DMS53 (cell line): ENCODE data around the gene UMODL1.
A peak's percentile ranks its signal among the peaks of the same experiment; 100 is the strongest.

Source experiments
- DNase-seq: peaks from one replicate; lab custom pipeline; 2025; lab: John Stamatoyannopoulos, UW

The UMODL1 gene

GRCh38 chr21:42130441-42130840 is 59.3 kb downstream of the UMODL1 start:
- no peak for DNase-seq

GRCh38 chr21:42132183-42132582 is 61.1 kb downstream of the UMODL1 start:
- no peak for DNase-seq

GRCh38 chr21:42133131-42133530 is 62.0 kb downstream of the UMODL1 start:
- DNase-seq, result no peak

GRCh38 chr21:42135386-42136052 is 64.4 kb downstream of the UMODL1 start:
- DNase-seq, result no peak

GRCh38 chr21:42137191-42137904 is 66.2 kb downstream of the UMODL1 start:
- no peak for DNase-seq

GRCh38 chr21:42140196-42140934 is 69.2 kb downstream of the UMODL1 start:
- DNase-seq, result no peak

GRCh38 chr21:42141643-42142042 is 70.5 kb downstream of the UMODL1 start:
- DNase-seq, result no peak

GRCh38 chr21:42142141-42142540 is 71.0 kb downstream of the UMODL1 start:
- no peak for DNase-seq

- no peak for DNase-seq
Measured at GRCh38 chr21:42142627-42143026, 71.5 kb downstream of the UMODL1 start.

- no peak for DNase-seq
Measured at GRCh38 chr21:42143111-42143510, 72.0 kb downstream of the UMODL1 start.

- DNase-seq, result no peak
Measured at GRCh38 chr21:42144221-42144620, 73.1 kb downstream of the UMODL1 start.

- no peak for DNase-seq
Measured at GRCh38 chr21:42144679-42145568, 73.8 kb downstream of the UMODL1 start.

GRCh38 chr21:42145569-42146272 is 74.6 kb downstream of the UMODL1 start:
- peak; percentile 79 for DNase-seq

GRCh38 chr21:42146273-42146805 is 75.2 kb downstream of the UMODL1 start:
- DNase-seq, result no peak

GRCh38 chr21:42146821-42147220 is 75.7 kb downstream of the UMODL1 start:
- no peak for DNase-seq

GRCh38 chr21:42147386-42148020 is 76.4 kb downstream of the UMODL1 start:
- DNase-seq, result no peak

GRCh38 chr21:42148097-42148496 is 77.0 kb downstream of the UMODL1 start:
- no peak for DNase-seq

GRCh38 chr21:42148584-42148983 is 77.5 kb downstream of the UMODL1 start:
- no peak for DNase-seq

GRCh38 chr21:42149656-42150473 is 78.7 kb downstream of the UMODL1 start:
- DNase-seq, result no peak
